A549 treated with AZD9567 at 1 μM for 4 hours (cell line): ENCODE results near the gene KCNH6. TPM values are rescaled to one million over a fixed set of nuclear protein-coding genes. Genes with fewer than 3 reads are reported as not detected.

Experiments used
- total RNA-seq: library from RNA; stranded (reverse); fragments of 200-300 nt; extraction: Qiagen RNA extraction; gene quantifications from 5 replicates; pipeline ENCODE4 v1.2.3, GENCODE V29; 2022; ENCODE audit not compliant: insufficient read depth

Gene KCNH6, protein sequence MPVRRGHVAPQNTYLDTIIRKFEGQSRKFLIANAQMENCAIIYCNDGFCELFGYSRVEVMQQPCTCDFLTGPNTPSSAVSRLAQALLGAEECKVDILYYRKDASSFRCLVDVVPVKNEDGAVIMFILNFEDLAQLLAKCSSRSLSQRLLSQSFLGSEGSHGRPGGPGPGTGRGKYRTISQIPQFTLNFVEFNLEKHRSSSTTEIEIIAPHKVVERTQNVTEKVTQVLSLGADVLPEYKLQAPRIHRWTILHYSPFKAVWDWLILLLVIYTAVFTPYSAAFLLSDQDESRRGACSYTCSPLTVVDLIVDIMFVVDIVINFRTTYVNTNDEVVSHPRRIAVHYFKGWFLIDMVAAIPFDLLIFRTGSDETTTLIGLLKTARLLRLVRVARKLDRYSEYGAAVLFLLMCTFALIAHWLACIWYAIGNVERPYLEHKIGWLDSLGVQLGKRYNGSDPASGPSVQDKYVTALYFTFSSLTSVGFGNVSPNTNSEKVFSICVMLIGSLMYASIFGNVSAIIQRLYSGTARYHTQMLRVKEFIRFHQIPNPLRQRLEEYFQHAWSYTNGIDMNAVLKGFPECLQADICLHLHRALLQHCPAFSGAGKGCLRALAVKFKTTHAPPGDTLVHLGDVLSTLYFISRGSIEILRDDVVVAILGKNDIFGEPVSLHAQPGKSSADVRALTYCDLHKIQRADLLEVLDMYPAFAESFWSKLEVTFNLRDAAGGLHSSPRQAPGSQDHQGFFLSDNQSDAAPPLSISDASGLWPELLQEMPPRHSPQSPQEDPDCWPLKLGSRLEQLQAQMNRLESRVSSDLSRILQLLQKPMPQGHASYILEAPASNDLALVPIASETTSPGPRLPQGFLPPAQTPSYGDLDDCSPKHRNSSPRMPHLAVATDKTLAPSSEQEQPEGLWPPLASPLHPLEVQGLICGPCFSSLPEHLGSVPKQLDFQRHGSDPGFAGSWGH
- total RNA-seq: 0.02 TPM in 1 of 5 replicates, not detected in the others

DNA sequence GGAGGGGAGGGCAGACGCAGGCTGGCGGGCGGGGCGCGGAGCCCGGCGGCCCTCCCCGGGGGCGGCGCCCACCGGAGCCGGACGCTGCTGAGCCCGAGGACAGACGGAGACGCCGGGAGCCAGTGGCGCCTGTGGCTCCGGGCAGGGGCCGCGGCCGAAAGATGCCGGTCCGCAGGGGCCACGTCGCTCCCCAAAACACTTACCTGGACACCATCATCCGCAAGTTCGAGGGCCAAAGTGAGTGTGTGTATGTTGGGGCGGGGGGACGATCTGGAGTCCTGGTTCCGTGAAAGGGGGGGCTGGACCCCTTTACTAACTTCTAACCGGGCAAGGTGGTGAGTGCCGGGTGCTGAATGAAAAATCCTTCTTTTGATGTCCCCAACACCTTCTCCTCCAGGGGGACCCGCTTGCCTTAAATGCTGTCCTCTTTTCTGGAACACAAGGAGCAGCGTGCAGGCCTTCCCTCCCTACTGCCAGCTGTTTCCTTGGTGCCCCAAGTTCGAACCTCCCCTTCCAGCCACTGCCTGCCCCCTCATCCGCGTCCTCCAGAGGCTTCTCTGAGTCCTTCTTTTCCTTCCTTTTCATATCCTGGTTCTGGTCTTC, at the start of gene KCNH6:
Gene KCNH6 (plus strand): TSS at position 106 of the 603 bp plus-strand sequence. CDS start 56 bp downstream, at position 162.

DNA sequence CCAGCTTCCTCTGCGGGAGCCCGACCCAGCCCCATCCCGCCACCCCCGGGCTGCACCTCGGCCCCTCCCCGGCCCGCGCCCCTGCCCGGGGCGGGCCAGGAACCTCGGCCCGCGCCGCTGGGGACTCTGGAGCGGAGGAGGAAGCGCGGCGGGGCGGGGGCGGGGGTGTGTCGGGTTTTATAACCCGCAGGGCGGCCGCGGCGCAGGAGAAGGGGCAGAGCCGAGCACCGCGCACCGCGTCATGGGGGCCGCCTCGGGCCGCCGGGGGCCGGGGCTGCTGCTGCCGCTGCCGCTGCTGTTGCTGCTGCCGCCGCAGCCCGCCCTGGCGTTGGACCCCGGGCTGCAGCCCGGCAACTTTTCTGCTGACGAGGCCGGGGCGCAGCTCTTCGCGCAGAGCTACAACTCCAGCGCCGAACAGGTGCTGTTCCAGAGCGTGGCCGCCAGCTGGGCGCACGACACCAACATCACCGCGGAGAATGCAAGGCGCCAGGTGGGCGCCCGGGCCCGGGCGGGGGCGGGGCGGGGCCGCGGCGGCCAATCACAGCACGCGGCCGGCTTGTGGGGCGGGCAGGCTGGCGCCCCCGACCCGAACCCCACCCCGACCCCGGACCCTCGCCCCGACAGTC, 46.2 kb upstream of the KCNH6 start, which contains the start of gene ACE:
Gene ACE (plus strand): TSS at position 208 of the 626 bp plus-strand sequence. CDS start 34 bp downstream, at position 242.

DNA sequence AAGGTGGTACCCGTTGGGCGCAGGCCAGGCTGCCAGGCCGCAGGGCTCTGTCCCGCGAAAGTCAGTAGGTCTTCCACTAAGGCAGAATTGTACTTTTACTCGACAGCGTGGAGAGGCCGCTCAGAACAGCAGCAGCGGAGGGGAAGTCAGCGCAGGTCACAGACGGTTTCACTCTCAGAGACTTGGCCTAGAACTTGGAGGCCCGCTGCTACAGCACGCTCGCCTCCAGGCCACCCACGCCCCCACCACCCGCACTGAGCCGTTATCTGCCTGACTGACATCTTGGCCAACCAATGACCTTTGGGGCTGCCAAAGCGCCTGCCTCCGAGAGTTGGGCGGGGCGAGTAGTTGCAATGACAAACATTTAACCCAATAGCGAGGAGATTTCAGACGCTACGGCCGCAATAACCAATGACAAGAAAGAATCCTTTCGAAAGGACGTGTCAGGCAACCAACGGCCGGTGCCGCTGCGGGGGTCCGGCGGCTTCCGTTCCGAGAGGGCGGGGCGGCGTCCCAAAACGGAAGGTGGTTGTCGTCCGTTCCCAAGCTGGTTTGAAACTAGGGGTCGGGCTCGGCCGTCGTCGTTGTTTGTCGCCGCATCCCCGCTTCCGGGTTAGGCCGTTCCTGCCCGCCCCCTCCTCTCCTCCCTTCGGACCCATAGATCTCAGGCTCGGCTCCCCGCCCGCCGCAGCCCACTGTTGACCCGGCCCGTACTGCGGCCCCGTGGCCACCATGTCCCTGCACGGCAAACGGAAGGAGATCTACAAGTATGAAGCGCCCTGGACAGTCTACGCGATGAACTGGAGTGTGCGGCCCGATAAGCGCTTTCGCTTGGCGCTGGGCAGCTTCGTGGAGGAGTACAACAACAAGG, 27.0 kb downstream of the KCNH6 start, which contains the start of gene DCAF7:
Gene DCAF7 (plus strand): TSS at position 532 of the 871 bp plus-strand sequence. CDS start 201 bp downstream, at position 733.

Other genes starting within 250 kb of the KCNH6 start
- gene CYB561, start 77.1 kb upstream of the KCNH6 start, total RNA-seq: 22.8 to 29.6 TPM (median 28.4 TPM) in 5 replicates
- gene ACE, start 46.3 kb upstream of the KCNH6 start, total RNA-seq: 0.89 to 2.8 TPM (median 1.9 TPM) in 5 replicates
- gene DCAF7, start 27.1 kb downstream of the KCNH6 start, total RNA-seq: 51.0 to 66.7 TPM (median 60.5 TPM) in 5 replicates
- 37.1 to 51.0 TPM (median 50.0 TPM) in 5 replicates for gene TACO1, start 77.5 kb downstream of the KCNH6 start, total RNA-seq
- gene MAP3K3, start 99.1 kb downstream of the KCNH6 start, total RNA-seq: 16.6 to 20.8 TPM (median 19.7 TPM) in 5 replicates
- gene LIMD2, start 176.8 kb downstream of the KCNH6 start, total RNA-seq: 6.7 to 13.6 TPM (median 11.1 TPM) in 5 replicates
- 24.9 to 29.3 TPM (median 26.4 TPM) in 5 replicates for gene STRADA, start 218.4 kb downstream of the KCNH6 start, total RNA-seq